ENCODE measurements around the gene MYO3B.

- TF ChIP-seq GATA3 (IDR thresholded peaks at IDR 0.05; ENCODE audit: low read depth, low read length) (no peak), GATA2 (IDR thresholded peaks at IDR 0.05; ENCODE audit: low read depth, low read length) (no peak)
Measured at GRCh38 chr2:170433448-170433847, 255.5 kb downstream of the MYO3B start.
